Cerebellar cortex (tissue), 1 donor: Measurements from ENCODE around the gene MBTD1.
"Not testable (repeated sequence)": the region's sequence is repeated elsewhere in the genome, so short reads cannot be mapped to it uniquely, and the experiment has no call there.

Experiments used
- DNase-seq: peaks from one replicate; pipeline ENCODE4 v3.0.0-alpha.2; 2015; ENCODE audit warnings: low spot score

The MBTD1 gene

GRCh38 chr17:51189162-51189561, 70.7 kb downstream of the MBTD1 start:
- no peak for DNase-seq

GRCh38 chr17:51188271-51188833, 71.5 kb downstream of the MBTD1 start:
- DNase-seq: no peak

- DNase-seq: no peak
Measured at GRCh38 chr17:51185763-51186332, 74.0 kb downstream of the MBTD1 start.

GRCh38 chr17:51184124-51184523, 75.7 kb downstream of the MBTD1 start:
- no peak for DNase-seq

DNA sequence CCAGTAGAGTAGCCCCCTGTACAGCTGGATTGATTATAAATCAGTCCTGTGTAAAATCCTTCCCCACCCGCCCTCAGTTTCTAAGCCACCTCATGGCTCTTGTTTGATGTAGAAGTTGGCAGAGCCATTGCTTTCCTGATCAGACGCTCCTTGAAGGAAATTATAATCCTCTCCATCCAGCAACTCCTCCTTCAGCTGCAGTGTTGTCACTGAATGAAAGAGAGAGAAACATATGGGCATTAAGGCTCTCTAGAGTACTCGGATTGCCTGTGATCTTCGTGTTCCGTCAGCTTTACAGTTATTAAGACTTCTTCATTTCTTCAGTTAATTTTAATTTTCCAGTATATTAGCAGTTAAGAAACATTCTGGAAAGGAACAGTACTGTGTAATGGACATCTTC, 79.4 kb downstream of the MBTD1 start:
- no peak for DNase-seq

- not testable (repeated sequence) for DNase-seq
Measured at GRCh38 chr17:51172030-51172429, 87.8 kb downstream of the MBTD1 start.

DNA sequence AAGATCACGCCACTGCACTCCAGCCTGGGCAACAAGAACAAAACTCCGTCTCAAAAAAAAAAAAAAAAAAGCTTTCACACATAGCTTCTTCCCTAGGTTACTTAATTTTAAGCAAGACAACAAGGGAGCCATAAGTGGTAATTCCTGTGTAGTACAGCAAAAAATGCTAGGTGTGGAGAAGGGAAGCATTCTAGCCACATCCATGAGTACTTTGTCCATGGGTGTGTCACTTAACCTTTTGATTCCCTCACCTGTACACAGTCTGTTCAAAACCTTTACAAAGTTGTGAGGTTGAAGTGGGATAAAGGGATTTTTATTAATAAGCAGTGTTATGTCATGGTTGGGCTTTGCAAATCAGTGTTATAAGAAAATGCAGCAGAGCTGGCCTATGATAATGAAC, 89.1 kb downstream of the MBTD1 start:
- DNase-seq: no peak

- no peak for DNase-seq
Measured at GRCh38 chr17:51169340-51169739, 90.5 kb downstream of the MBTD1 start.

- DNase-seq: peak; percentile 39
Measured at GRCh38 chr17:51166987-51167931, 92.6 kb downstream of the MBTD1 start.

GRCh38 chr17:51166198-51166986, 93.5 kb downstream of the MBTD1 start, which contains the start of gene NME2:
Gene NME2 (plus strand): TSS chr17:51166411. CDS start chr17:51166831, 420 bp downstream.
- peak; percentile 79 for DNase-seq

DNA sequence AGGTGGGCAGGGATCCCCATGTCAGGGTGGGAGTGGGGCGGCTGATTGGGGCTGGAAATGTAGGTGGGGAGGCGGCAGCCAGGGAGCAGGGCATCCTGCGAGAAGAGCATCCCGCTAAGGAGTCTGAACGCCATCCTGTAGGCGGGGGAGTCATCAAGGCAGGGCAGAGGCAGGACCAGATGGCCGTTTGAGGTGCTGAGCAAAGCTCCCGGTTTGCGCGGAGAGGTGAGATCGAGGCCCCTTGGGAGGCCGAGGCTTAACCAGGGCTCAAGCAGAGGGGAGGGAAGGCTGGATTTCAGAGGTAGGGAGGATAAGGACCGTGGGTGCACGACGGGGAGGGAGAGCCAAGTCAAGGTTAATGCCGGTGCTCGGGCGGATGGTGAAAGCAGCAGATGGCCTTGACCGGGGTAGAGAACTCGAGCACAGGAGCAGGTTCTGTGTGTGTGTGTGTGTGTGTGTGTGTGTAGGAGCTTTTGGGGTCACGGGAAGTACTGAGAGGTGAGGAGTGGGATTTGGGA, 94.1 kb downstream of the MBTD1 start:
- peak; percentile 59 for DNase-seq

GRCh38 chr17:51164911-51165679, 94.8 kb downstream of the MBTD1 start:
- peak; percentile 49 for DNase-seq

GRCh38 chr17:51161541-51161940, 98.3 kb downstream of the MBTD1 start:
- no peak for DNase-seq

DNA sequence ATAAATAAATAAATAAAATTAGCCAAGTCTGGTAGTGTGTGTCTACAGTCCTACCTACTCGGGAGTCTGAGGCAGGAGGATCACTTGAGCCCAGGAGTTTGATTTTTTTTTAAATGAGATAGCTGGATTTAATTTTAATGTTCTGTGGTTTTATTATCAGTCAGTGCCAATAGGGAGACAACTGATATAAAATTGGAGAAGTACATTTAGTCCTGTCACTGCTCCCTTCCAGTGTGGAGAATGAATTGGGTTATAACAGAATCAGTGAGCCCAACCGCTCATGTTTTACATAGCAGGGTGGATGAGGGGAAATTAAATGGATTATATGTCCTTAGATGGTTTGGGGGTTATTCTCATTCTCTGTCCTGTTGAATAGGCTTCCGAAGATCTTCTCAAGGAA, 100.2 kb downstream of the MBTD1 start:
- DNase-seq: no peak

DNA sequence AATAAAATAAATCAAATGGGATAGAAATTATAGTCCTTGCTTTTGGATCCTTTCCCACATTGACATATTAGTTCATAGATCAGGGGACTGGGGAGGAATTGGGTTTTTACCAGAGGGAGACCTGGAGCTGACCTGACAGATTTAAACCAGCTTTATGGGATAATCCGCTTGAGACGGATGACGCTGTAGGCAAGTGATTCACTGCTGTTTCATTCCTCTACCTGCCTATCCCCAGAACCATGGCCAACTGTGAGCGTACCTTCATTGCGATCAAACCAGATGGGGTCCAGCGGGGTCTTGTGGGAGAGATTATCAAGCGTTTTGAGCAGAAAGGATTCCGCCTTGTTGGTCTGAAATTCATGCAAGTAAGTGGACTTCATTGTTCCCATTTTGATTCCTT, 104.4 kb downstream of the MBTD1 start:
- DNase-seq: no peak

DNA sequence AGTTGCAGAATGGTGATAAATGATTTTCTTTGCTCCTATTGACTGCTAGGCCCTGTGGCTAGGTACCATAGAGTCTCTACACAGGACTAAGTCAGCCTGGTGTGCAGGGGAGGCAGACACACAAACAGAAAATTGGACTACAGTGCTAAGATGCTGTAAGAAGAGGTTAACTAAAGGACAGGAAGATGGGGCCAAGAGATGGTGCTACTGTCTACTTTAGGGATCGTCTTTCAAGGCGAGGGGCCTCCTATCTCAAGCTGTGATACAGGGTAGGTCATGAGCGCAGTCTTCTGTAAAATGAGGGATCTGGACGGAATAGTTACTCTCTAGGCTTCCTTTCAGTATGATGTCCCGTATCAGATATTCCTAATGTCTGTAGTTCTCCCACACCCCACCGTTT, 105.7 kb downstream of the MBTD1 start:
- no peak for DNase-seq

DNA sequence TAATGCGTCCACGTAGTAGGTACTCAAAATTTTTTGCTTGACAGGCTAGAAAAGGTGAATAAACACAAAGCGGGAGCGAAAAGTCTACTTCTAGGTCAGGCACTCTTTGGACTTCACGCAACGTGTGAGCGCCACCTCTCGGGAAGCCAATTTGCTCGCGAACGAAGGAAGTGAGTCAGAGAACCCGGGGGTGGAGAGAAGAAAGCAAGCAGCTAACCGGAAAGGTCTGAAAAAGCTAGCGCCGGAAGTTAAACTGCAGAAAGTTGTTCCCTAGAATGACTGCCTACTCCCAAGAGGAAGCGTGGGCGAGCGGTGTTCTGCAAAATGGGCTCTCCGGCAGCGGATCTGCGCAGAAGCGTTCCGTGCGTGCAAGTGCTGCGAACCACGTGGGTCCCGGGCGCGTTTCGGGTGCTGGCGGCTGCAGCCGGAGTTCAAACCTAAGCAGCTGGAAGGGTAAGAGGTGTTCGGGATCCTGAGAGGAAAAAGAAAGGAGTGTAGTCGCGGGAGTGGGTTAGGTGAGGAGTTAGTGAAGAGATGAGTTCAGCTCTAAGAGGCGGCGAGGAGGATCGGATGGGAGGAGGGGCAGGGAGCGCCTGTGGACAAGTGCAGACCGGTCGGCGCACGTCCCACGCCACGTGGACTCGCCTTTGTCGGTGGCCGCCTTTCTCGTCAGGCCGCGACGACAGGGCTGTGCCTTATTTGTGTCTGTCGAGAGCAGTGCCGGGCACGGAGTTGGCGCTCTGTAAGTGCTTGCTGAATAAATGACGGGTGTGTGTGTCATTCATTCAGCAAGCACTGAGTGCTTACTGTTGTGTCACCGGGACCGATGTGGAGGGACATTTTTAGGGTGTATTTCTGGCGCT, 106.4 kb downstream of the MBTD1 start, which contains the start of gene NME1:
Gene NME1, plus strand, starts transcription at position 350 of the 863 bp plus-strand sequence. CDS start 2,096 bp downstream, outside the sequence.
- peak; percentile 100 for DNase-seq

- no peak for DNase-seq
Measured at GRCh38 chr17:51152766-51153209, 107.1 kb downstream of the MBTD1 start.

DNA sequence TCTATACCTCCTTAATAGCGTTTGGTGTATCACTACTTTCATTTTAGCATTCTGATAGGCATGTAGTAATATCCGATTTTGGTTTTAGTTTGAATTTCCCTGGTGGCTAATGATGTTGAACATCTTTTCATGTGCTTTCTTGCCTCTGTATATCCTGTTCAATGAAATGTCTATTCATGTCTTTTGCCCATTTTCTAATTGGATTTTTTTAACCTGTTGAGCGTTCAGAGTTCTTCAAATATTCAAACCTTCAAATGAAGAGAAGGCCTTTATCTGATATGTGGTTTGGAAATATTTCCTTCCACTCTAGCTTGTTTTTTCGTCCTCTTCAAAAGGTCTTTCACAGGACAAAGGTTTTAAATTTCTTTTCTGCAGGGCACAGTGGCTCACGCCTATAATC, 108.9 kb downstream of the MBTD1 start:
- no peak for DNase-seq

DNA sequence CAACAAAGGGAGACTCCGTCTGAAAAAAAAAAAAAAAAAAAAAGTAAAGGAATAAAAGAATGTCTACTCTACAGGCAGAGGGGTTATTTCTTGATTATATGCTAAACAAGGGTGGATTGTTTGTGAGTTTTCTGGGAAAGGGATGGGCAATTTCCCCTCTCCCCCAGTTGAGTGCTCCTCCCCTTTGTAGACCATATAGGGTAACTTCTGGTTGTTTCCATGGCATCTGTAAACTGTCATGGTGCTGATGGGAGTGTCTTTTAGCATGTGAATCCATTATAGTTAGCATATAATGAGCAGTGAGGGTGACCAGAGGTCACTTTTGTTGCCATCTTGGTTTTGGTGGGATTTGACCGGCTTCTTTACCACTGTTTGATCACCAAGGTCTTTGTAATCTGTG, 110.7 kb downstream of the MBTD1 start:
- no peak for DNase-seq
